ENCODE measurements around the gene NF1. TPM values are rescaled to one million over a fixed set of nuclear protein-coding genes. Genes with fewer than 3 reads are reported as not detected.
"Not testable (repeated sequence)": the region's sequence is repeated elsewhere in the genome, so short reads cannot be mapped to it uniquely, and the experiment has no call there.

Gene NF1
- total RNA-seq, 1 donor from 2014 or later = 42.5 TPM

- DNase-seq = no peak
- Histone ChIP-seq H3K4me1 (no peaks in the 10 kb centered on the region), H3K36me3 (peaks cover 26% of the 10 kb centered on the region), H3K4me3 (no peak overlapping the region), H3K27me3 (ENCODE audit: low read depth) (no peaks in the 10 kb centered on the region), H3K9me3 (replicated peaks) (no peaks in the 10 kb centered on the region), H3K27ac (replicated peaks) (no peak overlapping the region)
- intact Hi-C loops (cut with micrococcal nuclease) = no loop called here
- no peak for TF ChIP-seq CTCF (IDR thresholded peaks at IDR 0.05; ENCODE audit: borderline replicate concordance)
Measured at GRCh38 chr17:31329221-31329620, 234.4 kb downstream of the NF1 start.

DNA sequence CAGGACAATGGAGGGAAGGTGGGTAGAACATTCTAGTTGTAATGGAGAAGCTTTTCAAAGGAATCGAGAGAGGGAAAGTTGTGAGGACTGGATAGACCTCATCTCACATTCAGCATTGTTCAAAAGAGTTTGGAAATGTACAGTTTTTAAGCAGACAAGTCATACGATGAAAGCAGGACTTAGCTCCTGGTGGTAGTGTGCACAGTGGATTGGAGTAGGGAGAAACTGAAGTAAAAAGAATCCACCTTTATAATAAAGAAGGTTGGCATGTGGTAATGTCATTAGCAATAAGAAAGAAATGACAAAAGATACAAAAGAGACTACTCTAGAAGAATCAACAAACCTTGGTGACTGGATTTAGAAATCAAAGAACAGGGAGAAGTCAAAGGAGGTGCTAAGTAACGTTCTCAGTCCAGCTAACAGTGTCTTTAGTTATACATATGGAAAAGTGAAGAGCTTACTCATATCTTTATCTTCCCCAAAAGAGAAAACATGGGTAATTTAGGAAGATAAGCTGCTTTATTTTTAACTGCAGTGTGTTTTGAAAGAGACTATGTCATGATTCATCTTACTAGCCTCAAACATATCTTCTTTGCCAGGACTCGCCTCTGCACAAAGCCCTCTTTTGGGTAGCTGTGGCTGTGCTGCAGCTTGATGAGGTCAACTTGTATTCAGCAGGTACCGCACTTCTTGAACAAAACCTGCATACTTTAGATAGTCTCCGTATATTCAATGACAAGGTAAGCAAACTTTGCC lies 245.3 kb downstream of the NF1 start:
- H3K27me3 ChIP-seq (ENCODE audit: low read depth) = no peaks in the 10 kb centered on the region
- no peak overlapping the region for H3K27ac ChIP-seq (replicated peaks)
- intact Hi-C loops (cut with micrococcal nuclease) = no loop called here
- TF ChIP-seq CTCF (IDR thresholded peaks at IDR 0.05; ENCODE audit: borderline replicate concordance) = no peak
- peaks cover 84% of the 10 kb centered on the region for H3K36me3 ChIP-seq
- no peaks in the 10 kb centered on the region for H3K9me3 ChIP-seq (replicated peaks)
- H3K4me3 ChIP-seq = no peak overlapping the region
- DNase-seq = no peak
- peaks cover 11% of the 10 kb centered on the region for H3K4me1 ChIP-seq

DNA sequence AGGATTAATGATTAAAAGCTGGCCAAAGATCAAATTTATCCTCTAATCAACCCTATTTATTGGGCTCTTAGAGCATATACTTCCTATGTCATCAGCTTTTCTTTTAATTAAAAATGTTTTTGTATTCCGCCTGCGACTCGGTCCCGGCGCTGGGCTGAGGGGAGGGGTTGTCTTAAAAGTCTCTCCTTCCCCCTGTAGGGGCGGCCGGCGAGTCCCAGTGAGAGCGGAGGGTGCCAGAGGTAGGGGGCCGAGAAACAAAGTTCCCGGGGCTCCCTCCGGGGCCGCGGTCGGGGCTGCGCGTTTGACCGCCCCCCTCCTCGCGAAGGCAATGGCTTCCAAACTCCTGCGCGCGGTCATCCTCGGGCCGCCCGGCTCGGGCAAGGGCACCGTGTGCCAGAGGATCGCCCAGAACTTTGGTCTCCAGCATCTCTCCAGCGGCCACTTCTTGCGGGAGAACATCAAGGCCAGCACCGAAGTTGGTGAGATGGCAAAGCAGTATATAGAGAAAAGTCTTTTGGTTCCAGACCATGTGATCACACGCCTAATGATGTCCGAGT lies 250.5 kb downstream of the NF1 start:
- H3K4me1 ChIP-seq; intact Hi-C loops (cut with micrococcal nuclease); H3K9me3 ChIP-seq (replicated peaks); H3K27ac ChIP-seq (replicated peaks); H3K27me3 ChIP-seq (ENCODE audit: low read depth); DNase-seq; H3K4me3 ChIP-seq: not testable (repeated sequence)
- peaks cover 65% of the 10 kb centered on the region for H3K36me3 ChIP-seq

GRCh38 chr17:31349454-31349853 lies 254.7 kb downstream of the NF1 start:
- peaks cover 65% of the 10 kb centered on the region for H3K36me3 ChIP-seq

DNA sequence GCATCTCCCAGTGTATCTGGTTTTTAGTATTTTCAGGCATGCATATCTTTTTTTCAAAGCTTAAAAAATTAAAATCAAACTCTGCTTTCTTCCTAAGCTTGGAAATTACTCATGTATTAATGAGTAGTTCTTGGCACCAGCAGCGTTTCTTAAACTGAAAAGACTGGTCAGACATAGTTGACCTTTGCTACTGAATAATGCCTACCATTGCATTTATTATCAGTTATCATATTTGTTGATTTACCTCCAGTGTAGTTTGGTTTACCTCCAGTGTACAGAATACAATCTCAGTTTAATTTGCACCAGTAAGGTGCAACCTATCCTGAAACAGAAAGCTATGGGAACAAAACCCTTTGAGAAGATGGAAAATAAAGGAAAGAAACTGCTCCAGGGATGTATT lies 261.2 kb downstream of the NF1 start:
- Histone ChIP-seq H3K36me3 (peaks cover 98% of the 10 kb centered on the region), H3K4me1 (no peaks in the 10 kb centered on the region), H3K4me3 (no peak overlapping the region), H3K9me3 (replicated peaks) (no peaks in the 10 kb centered on the region), H3K27me3 (ENCODE audit: low read depth) (no peaks in the 10 kb centered on the region), H3K27ac (replicated peaks) (no peak overlapping the region)
- no peak for TF ChIP-seq CTCF (IDR thresholded peaks at IDR 0.05; ENCODE audit: borderline replicate concordance)
- intact Hi-C loops (cut with micrococcal nuclease) = no loop called here
- DNase-seq = no peak

More at GRCh38 chr17:31349454-31349853, 254.7 kb downstream of the NF1 start:
- DNase-seq = no peak
- intact Hi-C loops (cut with micrococcal nuclease) = no loop called here
- Histone ChIP-seq H3K27me3 (ENCODE audit: low read depth) (no peaks in the 10 kb centered on the region), H3K4me1 (no peaks in the 10 kb centered on the region), H3K27ac (replicated peaks) (no peak overlapping the region), H3K4me3 (no peak overlapping the region), H3K9me3 (replicated peaks) (no peaks in the 10 kb centered on the region)
- TF ChIP-seq CTCF (IDR thresholded peaks at IDR 0.05; ENCODE audit: borderline replicate concordance) = no peak

GRCh38 chr17:31357091-31357490 lies 262.3 kb downstream of the NF1 start:
- H3K4me1 ChIP-seq = no peaks in the 10 kb centered on the region
- no peak for TF ChIP-seq CTCF (IDR thresholded peaks at IDR 0.05; ENCODE audit: borderline replicate concordance)
- no peak for DNase-seq
- no peak overlapping the region for H3K27ac ChIP-seq (replicated peaks)
- no peak overlapping the region for H3K4me3 ChIP-seq
- no peaks in the 10 kb centered on the region for H3K9me3 ChIP-seq (replicated peaks)
- H3K36me3 ChIP-seq = peaks cover 98% of the 10 kb centered on the region
- no peaks in the 10 kb centered on the region for H3K27me3 ChIP-seq (ENCODE audit: low read depth)
- intact Hi-C loops (cut with micrococcal nuclease) = no loop called here

Measured in left ventricle myocardium inferior (tissue), 1 donor.